ENCODE data around the gene SORL1.

Gene SORL1

GRCh38 chr11:121512468-121513465, 60.7 kb downstream of the SORL1 start:
- DNase-seq = no peak

- DNase-seq = no peak
Observed at GRCh38 chr11:121513807-121514206, 61.7 kb downstream of the SORL1 start.

- no peak for DNase-seq
Observed at GRCh38 chr11:121514432-121515334, 62.6 kb downstream of the SORL1 start.

GRCh38 chr11:121515335-121515671, 63.2 kb downstream of the SORL1 start:
- DNase-seq = no peak

- no peak for DNase-seq
Observed at GRCh38 chr11:121517996-121518395, 65.9 kb downstream of the SORL1 start.

- DNase-seq = no peak
Observed at GRCh38 chr11:121520243-121521144, 68.4 kb downstream of the SORL1 start.

- DNase-seq = no peak
Observed at GRCh38 chr11:121521145-121522042, 69.3 kb downstream of the SORL1 start.

GRCh38 chr11:121522043-121522941, 70.2 kb downstream of the SORL1 start:
- DNase-seq = no peak

GRCh38 chr11:121523581-121524232, 71.6 kb downstream of the SORL1 start:
- no peak for DNase-seq

GRCh38 chr11:121524233-121524631, 72.1 kb downstream of the SORL1 start:
- DNase-seq = no peak

- no peak for DNase-seq
Observed at GRCh38 chr11:121525376-121525775, 73.3 kb downstream of the SORL1 start.

GRCh38 chr11:121530257-121530656, 78.1 kb downstream of the SORL1 start:
- no peak for DNase-seq

GRCh38 chr11:121533601-121534000, 81.5 kb downstream of the SORL1 start:
- no peak for DNase-seq

- no peak for DNase-seq
Observed at GRCh38 chr11:121534131-121535093, 82.3 kb downstream of the SORL1 start.

- no peak for DNase-seq
Observed at GRCh38 chr11:121535129-121535796, 83.1 kb downstream of the SORL1 start.

- no peak for DNase-seq
Observed at GRCh38 chr11:121536126-121536525, 84.0 kb downstream of the SORL1 start.

- no peak for DNase-seq
Observed at GRCh38 chr11:121538054-121538453, 85.9 kb downstream of the SORL1 start.

- no peak for DNase-seq
Observed at GRCh38 chr11:121539000-121539399, 86.9 kb downstream of the SORL1 start.
